Stimulated activated memory B cell treated with anti-CD40 and anti-IgM and Interleukin-4, amounts not matched to agents 10 μg/mL and 1 μg/mL and 100 μg/mL, for 72 hours (primary cell): ENCODE results near the gene ZNF598.
A peak's percentile ranks its signal among the peaks of the same experiment; 100 is the strongest.
"Not testable (repeated sequence)": the region's sequence is repeated elsewhere in the genome, so short reads cannot be mapped to it uniquely, and the experiment has no call there.

Source experiments
- ATAC-seq: fragments of 150-1000 bp; cut with Tn5 transposase; 2 replicates; pipeline ENCODE4 v1.10.0; 2021
- H3K27ac Mint-ChIP-seq: one replicate; pipeline ENCODE4 v1.8.0; 2022; ENCODE audit warnings: mild to moderate bottlenecking, mixed read lengths
- H3K27me3 Mint-ChIP-seq: one replicate; pipeline ENCODE4 v1.8.0; 2022; ENCODE audit warnings: mixed read lengths
- H3K36me3 Mint-ChIP-seq: one replicate; pipeline ENCODE4 v1.8.0; 2022; ENCODE audit warnings: mixed read lengths
- H3K4me1 Mint-ChIP-seq: one replicate; pipeline ENCODE4 v1.8.0; 2022; ENCODE audit warnings: mixed read lengths
- H3K4me3 Mint-ChIP-seq: one replicate; pipeline ENCODE4 v1.8.0; 2022; ENCODE audit warnings: mild to moderate bottlenecking, moderate library complexity, mixed read lengths
- H3K9me3 Mint-ChIP-seq: one replicate; pipeline ENCODE4 v1.8.0; 2022; ENCODE audit warnings: mixed read lengths

Gene ZNF598

DNA sequence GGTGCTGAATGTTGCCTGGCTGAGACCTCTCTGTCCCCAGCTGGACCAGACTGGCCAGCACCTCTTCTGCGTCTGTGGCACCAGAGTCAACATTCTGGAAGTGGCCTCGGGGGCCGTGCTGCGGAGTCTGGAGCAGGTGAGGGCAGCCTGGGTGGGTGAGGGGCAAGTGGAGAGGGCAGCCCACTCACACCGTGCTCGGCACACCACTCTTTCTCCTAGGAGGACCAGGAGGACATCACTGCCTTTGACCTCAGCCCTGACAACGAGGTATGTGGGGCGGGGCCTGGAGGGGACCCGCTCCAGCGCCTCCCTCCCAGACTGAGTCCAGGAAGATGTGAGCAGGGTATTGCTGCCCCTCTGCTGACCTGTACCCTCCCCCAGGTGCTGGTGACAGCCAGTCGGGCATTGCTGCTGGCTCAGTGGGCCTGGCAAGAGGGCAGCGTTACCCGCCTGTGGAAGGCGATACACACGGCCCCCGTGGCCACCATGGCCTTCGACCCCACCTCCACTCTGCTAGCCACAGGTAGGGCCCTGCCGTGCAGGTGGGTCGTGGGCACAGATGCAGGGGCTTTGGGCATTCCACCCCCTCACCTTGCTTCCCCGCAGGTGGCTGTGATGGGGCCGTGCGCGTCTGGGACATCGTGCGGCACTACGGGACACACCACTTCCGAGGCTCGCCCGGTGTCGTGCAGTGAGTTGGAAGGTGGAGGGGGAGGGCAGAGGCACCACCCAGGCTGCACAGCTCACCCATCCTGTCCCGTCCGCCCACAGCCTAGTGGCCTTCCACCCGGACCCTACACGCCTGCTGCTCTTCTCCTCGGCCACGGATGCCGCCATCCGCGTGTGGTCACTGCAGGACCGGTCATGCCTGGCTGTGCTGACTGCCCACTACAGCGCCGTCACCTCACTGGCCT is 35.2 kb downstream of the ZNF598 start:
- no peak overlapping the region for H3K4me3 Mint-ChIP-seq
- H3K27me3 Mint-ChIP-seq = peaks cover 17% of the 10 kb centered on the region
- ATAC-seq = no peak

GRCh38 chr16:1973461-1974156 is 36.0 kb downstream of the ZNF598 start:
- peaks cover 12% of the 10 kb centered on the region for H3K27me3 Mint-ChIP-seq
- peaks cover 52% of the 10 kb centered on the region for H3K36me3 Mint-ChIP-seq
- peak overlapping the region; percentile 96 for H3K27ac Mint-ChIP-seq
- H3K9me3 Mint-ChIP-seq = no peaks in the 10 kb centered on the region
- H3K4me1 Mint-ChIP-seq = peaks cover 39% of the 10 kb centered on the region
- ATAC-seq = no peak
- peak overlapping the region; percentile 40 for H3K4me3 Mint-ChIP-seq

More for the DNA sequence above, 35.2 kb downstream of the ZNF598 start:
- peaks cover 56% of the 10 kb centered on the region for H3K36me3 Mint-ChIP-seq
- peaks cover 40% of the 10 kb centered on the region for H3K4me1 Mint-ChIP-seq
- no peak overlapping the region for H3K27ac Mint-ChIP-seq
- no peaks in the 10 kb centered on the region for H3K9me3 Mint-ChIP-seq

DNA sequence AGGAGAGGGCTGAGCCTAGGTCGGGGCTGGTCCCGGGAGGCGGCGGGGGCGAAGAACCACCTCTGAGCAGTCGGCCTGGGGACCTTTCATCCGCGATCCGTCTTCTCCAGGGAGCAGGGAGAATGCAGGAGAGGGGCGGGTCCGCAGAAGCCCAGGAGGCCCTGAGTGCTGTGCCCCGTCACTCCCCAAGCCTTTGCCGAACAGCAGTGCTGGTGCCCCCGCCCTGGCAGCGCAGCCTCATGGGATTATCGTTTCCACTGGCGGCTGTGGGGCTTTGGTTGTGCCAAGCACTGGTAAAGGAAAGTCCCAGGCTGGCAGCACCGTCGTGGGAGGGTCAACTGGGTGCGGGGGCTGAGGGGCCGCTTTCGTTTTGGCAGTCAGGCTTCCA is 37.1 kb downstream of the ZNF598 start:
- H3K27me3 Mint-ChIP-seq = peaks cover 8% of the 10 kb centered on the region
- H3K9me3 Mint-ChIP-seq = no peaks in the 10 kb centered on the region
- peak overlapping the region; percentile 99 for H3K4me3 Mint-ChIP-seq
- peaks cover 39% of the 10 kb centered on the region for H3K4me1 Mint-ChIP-seq
- ATAC-seq = no peak
- peaks cover 42% of the 10 kb centered on the region for H3K36me3 Mint-ChIP-seq
- peak overlapping the region; percentile 96 for H3K27ac Mint-ChIP-seq

DNA sequence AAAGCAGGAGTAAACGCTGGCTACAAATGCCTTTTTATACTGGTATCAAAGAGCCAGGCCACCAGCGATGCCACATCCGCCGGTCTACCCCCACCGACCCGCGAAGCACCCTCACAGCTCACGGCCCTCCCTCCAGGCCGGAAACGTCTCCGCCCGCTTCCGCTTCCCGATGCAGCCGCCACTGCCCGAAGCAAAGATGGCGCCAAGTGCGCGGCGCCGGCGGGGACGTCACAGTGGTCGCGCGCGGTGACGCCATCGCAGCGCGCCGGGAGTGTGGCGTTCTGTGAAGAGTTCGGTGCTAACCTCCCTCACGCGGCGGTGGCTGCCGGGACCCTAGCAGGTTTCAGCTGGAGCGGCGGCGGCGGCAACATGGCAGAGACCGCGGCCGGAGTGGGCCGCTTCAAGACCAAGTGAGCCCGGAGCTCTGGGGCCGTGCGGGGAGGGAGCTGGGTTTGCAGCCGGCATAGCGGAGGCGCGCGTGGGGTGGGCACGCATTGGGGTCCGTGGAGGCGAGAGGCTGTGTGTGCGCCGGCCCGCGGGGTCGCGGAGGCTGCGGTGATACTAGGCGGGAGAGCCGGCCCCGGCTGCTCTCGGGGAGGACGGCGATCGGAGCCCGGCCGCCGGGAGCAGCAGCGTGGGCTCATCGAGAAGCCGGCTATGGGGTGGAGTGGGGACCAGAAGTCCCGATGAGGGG is 37.7 kb downstream of the ZNF598 start, which contains the start of gene TBL3:
Gene TBL3 (plus strand): TSS at position 258 of the 694 bp plus-strand sequence. CDS start 112 bp downstream, at position 370.
- peaks cover 39% of the 10 kb centered on the region for H3K4me1 Mint-ChIP-seq
- peak; percentile 98 for ATAC-seq
- peak within 1 kb of the TSS; percentile 99 for H3K4me3 Mint-ChIP-seq
- peaks cover 36% of the 10 kb centered on the region for H3K36me3 Mint-ChIP-seq
- peak within 1 kb of the TSS; percentile 96 for H3K27ac Mint-ChIP-seq
- H3K9me3 Mint-ChIP-seq = no peaks in the 10 kb centered on the region
- peaks cover 8% of the 10 kb centered on the region for H3K27me3 Mint-ChIP-seq

GRCh38 chr16:1968146-1968953 is 41.3 kb downstream of the ZNF598 start:
- no peak overlapping the region for H3K4me3 Mint-ChIP-seq
- no peak overlapping the region for H3K27ac Mint-ChIP-seq
- no peak for ATAC-seq
- peaks cover 13% of the 10 kb centered on the region for H3K36me3 Mint-ChIP-seq
- peaks cover 44% of the 10 kb centered on the region for H3K4me1 Mint-ChIP-seq
- no peaks in the 10 kb centered on the region for H3K9me3 Mint-ChIP-seq
- no peaks in the 10 kb centered on the region for H3K27me3 Mint-ChIP-seq

DNA sequence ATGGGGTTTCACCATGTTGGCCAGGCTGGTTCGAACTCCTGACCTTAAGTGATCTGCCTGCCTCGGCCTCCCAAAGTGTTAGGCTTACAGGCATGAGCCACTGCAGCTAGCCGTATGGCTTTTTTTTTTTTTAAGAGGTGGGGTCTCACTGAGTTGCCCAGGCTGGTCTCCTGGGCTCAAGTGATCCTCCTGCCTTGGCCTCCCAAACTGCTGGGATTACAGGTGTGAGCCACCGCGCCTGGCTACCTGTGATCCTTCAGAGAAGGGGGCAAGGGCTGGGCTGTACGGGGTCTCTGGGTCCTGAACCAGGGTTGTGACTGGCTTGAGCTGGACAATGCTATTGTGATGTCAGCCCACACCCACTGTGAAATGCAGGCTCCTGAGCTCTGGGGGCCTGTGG is 43.2 kb downstream of the ZNF598 start, which contains the start of gene RNF151:
Gene RNF151 (plus strand): TSS at position 397 of the 400 bp plus-strand sequence. CDS start 26 bp downstream, outside the sequence.
- Mint-ChIP-seq H3K4me3 (peak within 1 kb of the TSS; percentile 84), H3K9me3 (no peaks in the 10 kb centered on the region), H3K27ac (peak within 1 kb of the TSS; percentile 97), H3K27me3 (no peaks in the 10 kb centered on the region), H3K36me3 (peaks cover 24% of the 10 kb centered on the region), H3K4me1 (peaks cover 45% of the 10 kb centered on the region)
- no peak for ATAC-seq

- H3K27me3 Mint-ChIP-seq = no peaks in the 10 kb centered on the region
- peak overlapping the region; percentile 84 for H3K4me3 Mint-ChIP-seq
- ATAC-seq = no peak
- peak overlapping the region; percentile 97 for H3K27ac Mint-ChIP-seq
- H3K36me3 Mint-ChIP-seq = peaks cover 31% of the 10 kb centered on the region
- H3K9me3 Mint-ChIP-seq = no peaks in the 10 kb centered on the region
- H3K4me1 Mint-ChIP-seq = peaks cover 46% of the 10 kb centered on the region
Measured at GRCh38 chr16:1965396-1966001, 44.1 kb downstream of the ZNF598 start.

DNA sequence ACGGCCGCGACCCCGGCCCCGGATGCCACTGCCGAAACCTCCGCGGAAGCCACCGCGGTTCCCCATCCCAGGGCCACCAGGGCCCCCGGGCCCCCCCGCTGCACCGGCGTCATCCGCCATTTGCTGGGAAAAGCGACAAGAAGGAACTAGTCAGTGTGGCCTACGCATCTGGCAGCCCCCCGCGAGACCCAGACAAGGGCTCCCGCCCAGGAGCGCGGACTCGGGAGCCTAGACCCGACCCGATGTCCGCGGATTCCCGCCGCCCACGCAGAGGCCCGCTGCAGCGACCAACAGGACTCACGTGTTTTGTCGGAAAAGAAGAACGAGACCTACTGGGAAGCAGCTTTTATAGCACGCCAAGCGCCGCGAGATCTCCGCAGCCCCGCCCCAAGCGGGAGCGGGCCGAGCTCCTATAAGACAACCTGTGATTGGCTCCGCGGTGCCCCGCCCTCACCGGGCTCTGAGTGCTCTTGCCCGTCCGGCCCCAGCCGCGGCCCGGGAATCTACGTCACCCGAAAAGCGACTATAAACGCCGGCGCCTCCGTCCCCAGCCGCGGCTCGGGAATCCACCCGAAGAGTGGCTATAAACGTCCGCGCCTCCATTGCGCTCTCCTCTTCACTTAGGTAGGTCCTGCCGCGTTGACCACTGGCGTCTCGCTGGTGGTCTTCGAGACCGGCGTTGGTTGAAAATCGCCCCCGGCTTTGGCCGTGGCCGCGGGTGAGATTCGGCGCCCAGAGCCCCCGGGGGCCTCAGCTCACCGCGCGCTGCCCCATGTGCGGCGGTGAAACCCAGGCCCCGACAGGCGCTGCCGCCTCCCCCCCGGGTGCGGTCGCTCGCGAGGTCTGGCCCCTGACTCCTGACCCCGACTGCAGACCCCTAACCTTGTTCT is 44.9 kb downstream of the ZNF598 start, which contains the start of gene RPS2:
Gene RPS2 (minus strand): TSS at position 321 of the 890 bp plus-strand sequence. CDS start 201 bp downstream, at position 120.
- Mint-ChIP-seq H3K4me3 (peak within 1 kb of the TSS; percentile 84), H3K9me3 (no peaks in the 10 kb centered on the region), H3K27ac (peak within 1 kb of the TSS; percentile 97), H3K36me3 (peaks cover 31% of the 10 kb centered on the region), H3K4me1 (peaks cover 54% of the 10 kb centered on the region), H3K27me3 (no peaks in the 10 kb centered on the region)
- ATAC-seq = peak; percentile 97

GRCh38 chr16:1963806-1964505 is 45.7 kb downstream of the ZNF598 start:
- Mint-ChIP-seq H3K36me3 (peaks cover 31% of the 10 kb centered on the region), H3K4me1 (peaks cover 59% of the 10 kb centered on the region)

GRCh38 chr16:1962161-1963153 is 47.2 kb downstream of the ZNF598 start:
- not testable (repeated sequence) for H3K27me3 Mint-ChIP-seq, ATAC-seq, H3K9me3 Mint-ChIP-seq
- Mint-ChIP-seq H3K27ac (peak overlapping the region; percentile 97), H3K4me3 (peak overlapping the region; percentile 84), H3K36me3 (peaks cover 31% of the 10 kb centered on the region), H3K4me1 (peaks cover 62% of the 10 kb centered on the region)

More at GRCh38 chr16:1963806-1964505, 45.7 kb downstream of the ZNF598 start:
- peak overlapping the region; percentile 97 for H3K27ac Mint-ChIP-seq
- peak overlapping the region; percentile 84 for H3K4me3 Mint-ChIP-seq
- H3K27me3 Mint-ChIP-seq = no peaks in the 10 kb centered on the region
- no peaks in the 10 kb centered on the region for H3K9me3 Mint-ChIP-seq
- ATAC-seq = peak; percentile 44

GRCh38 chr16:1961651-1962067 is 48.0 kb downstream of the ZNF598 start:
- Mint-ChIP-seq H3K27me3 (no peaks in the 10 kb centered on the region), H3K4me1 (peaks cover 62% of the 10 kb centered on the region), H3K36me3 (peaks cover 31% of the 10 kb centered on the region), H3K27ac (peak overlapping the region; percentile 97), H3K9me3 (no peaks in the 10 kb centered on the region), H3K4me3 (peak overlapping the region; percentile 43)
- ATAC-seq = no peak
